H9 (cell line): Measurements from ENCODE around the gene RCC1. TPM values are rescaled to one million over a fixed set of nuclear protein-coding genes. Genes with fewer than 3 reads are reported as not detected.

Experiments used
- DNase-seq: peaks from one replicate; pipeline ENCODE4 v3.0.0-alpha.2; 2017
- H2AFZ ChIP-seq: one replicate; pipeline ENCODE4 v1.6.1; 2013; ENCODE audit warnings: mild to moderate bottlenecking, low read length, control low read depth, moderate library complexity
- H2AK5ac ChIP-seq: 2 replicates; pipeline ENCODE4 v1.6.1; 2013; ENCODE audit warnings: low read length, control low read depth, mixed read lengths; ENCODE audit not compliant: insufficient read length
- H2BK120ac ChIP-seq: one replicate; pipeline ENCODE4 v1.6.1; 2013; ENCODE audit warnings: low read depth, mild to moderate bottlenecking, low read length, control low read depth, inconsistent platforms; ENCODE audit not compliant: poor library complexity, severe bottlenecking
- H2BK12ac ChIP-seq: 2 replicates; pipeline ENCODE4 v1.6.1; 2013; ENCODE audit warnings: low read length, control low read depth, mixed read lengths, low read depth; ENCODE audit not compliant: insufficient read length
- H2BK15ac ChIP-seq: 2 replicates; pipeline ENCODE4 v1.6.1; 2013; ENCODE audit warnings: low read depth, low read length, control low read depth
- H2BK20ac ChIP-seq: one replicate; pipeline ENCODE4 v1.6.1; 2013; ENCODE audit warnings: low read depth, mild to moderate bottlenecking, low read length, control low read depth, inconsistent platforms; ENCODE audit not compliant: poor library complexity, severe bottlenecking
- H2BK5ac ChIP-seq: 2 replicates; pipeline ENCODE4 v1.6.1; 2013; ENCODE audit warnings: low read length, control low read depth, mixed read lengths; ENCODE audit not compliant: insufficient read length
- H3K14ac ChIP-seq: 2 replicates; pipeline ENCODE4 v1.6.1; 2013; ENCODE audit warnings: low read length, control low read depth; ENCODE audit not compliant: insufficient read depth
- H3K18ac ChIP-seq: 2 replicates; pipeline ENCODE4 v1.6.1; 2013; ENCODE audit warnings: low read depth, mild to moderate bottlenecking, mixed read lengths, low read length, control low read depth; ENCODE audit not compliant: insufficient read length
- H3K23ac ChIP-seq: 2 replicates; pipeline ENCODE4 v1.6.1; 2013; ENCODE audit warnings: low read length, control low read depth, mixed read lengths, low read depth; ENCODE audit not compliant: insufficient read length
- H3K23me2 ChIP-seq: 2 replicates; pipeline ENCODE4 v1.6.1; 2013; ENCODE audit warnings: low read depth, mild to moderate bottlenecking, mixed read lengths, low read length, control low read depth; ENCODE audit not compliant: insufficient read length, poor library complexity, severe bottlenecking
- H3K27ac ChIP-seq: 2 replicates; pipeline ENCODE4 v1.5.1; 2013; ENCODE audit warnings: low read length, control low read depth, mixed read lengths, low read depth; ENCODE audit not compliant: insufficient read length
- H3K27me3 ChIP-seq: 2 replicates; pipeline ENCODE4 v1.6.1; 2013; ENCODE audit warnings: low read length, control low read depth, inconsistent platforms; ENCODE audit not compliant: insufficient read depth
- H3K4ac ChIP-seq: 2 replicates; pipeline ENCODE4 v1.6.1; 2013; ENCODE audit warnings: low read depth, mild to moderate bottlenecking, control low read depth, inconsistent platforms, low read length, moderate library complexity
- H3K4me1 ChIP-seq: 2 replicates; pipeline ENCODE4 v1.6.1; 2013; ENCODE audit warnings: low read length, control low read depth, inconsistent platforms; ENCODE audit not compliant: insufficient read depth
- H3K4me2 ChIP-seq: 2 replicates; pipeline ENCODE4 v1.6.1; 2013; ENCODE audit warnings: low read length, control low read depth, mixed read lengths; ENCODE audit not compliant: insufficient read length, insufficient read depth
- H3K56ac ChIP-seq: 2 replicates; pipeline ENCODE4 v1.6.1; 2013; ENCODE audit warnings: low read depth, mild to moderate bottlenecking, mixed read lengths, low read length, control low read depth; ENCODE audit not compliant: insufficient read length
- H3K79me1 ChIP-seq: 2 replicates; pipeline ENCODE4 v1.6.1; 2013; ENCODE audit warnings: low read depth, mild to moderate bottlenecking, moderate library complexity, low read length, control low read depth, inconsistent platforms; ENCODE audit not compliant: insufficient read depth, poor library complexity, severe bottlenecking
- H3K79me2 ChIP-seq: 2 replicates; pipeline ENCODE4 v1.6.1; 2013; ENCODE audit warnings: low read length, control low read depth, inconsistent platforms; ENCODE audit not compliant: insufficient read depth
- H3K9ac ChIP-seq: 2 replicates; pipeline ENCODE4 v1.6.1; 2013; ENCODE audit warnings: low read length, control low read depth, mixed read lengths; ENCODE audit not compliant: insufficient read length; ENCODE audit errors: extremely low read depth
- H3K9me3 ChIP-seq: one replicate; pipeline ENCODE4 v1.6.1; 2013; ENCODE audit warnings: low read depth, low read length, inconsistent platforms; ENCODE audit not compliant: control insufficient read depth
- H3T11ph ChIP-seq: one replicate; pipeline ENCODE4 v1.6.1; 2013; ENCODE audit warnings: mild to moderate bottlenecking, low read length, control low read depth, inconsistent platforms
- H4K20me1 ChIP-seq: one replicate; pipeline ENCODE4 v1.6.1; 2013; ENCODE audit not compliant: control insufficient read depth, insufficient read length, insufficient read depth
- H4K5ac ChIP-seq: 2 replicates; pipeline ENCODE4 v1.6.1; 2013; ENCODE audit warnings: low read depth, mild to moderate bottlenecking, mixed read lengths, low read length, control low read depth; ENCODE audit not compliant: insufficient read length
- H4K8ac ChIP-seq: replicated peaks from 2 replicates; pipeline ENCODE4 v1.6.1; 2013; ENCODE audit warnings: low read length, control low read depth, mixed read lengths, low read depth; ENCODE audit not compliant: insufficient read length
- H4K91ac ChIP-seq: 2 replicates; pipeline ENCODE4 v1.6.1; 2013; ENCODE audit warnings: low read depth, mild to moderate bottlenecking, moderate library complexity, mixed read lengths, low read length, control low read depth; ENCODE audit not compliant: insufficient read length
- H3K27ac Mint-ChIP-seq, 3 experiments: 2 replicates in 2 of 3; 3 replicates in 1 of 3; pipeline ENCODE4 v1.8.0; 2020 to 2021; ENCODE audit warnings: mixed read lengths in 3 of 3, mild to moderate bottlenecking in 1 of 3, moderate library complexity in 1 of 3
- H3K27me3 Mint-ChIP-seq: 2 replicates; pipeline ENCODE4 v1.8.0; 2021; ENCODE audit warnings: low read depth, mild to moderate bottlenecking, moderate library complexity, mixed read lengths
- H3K36me3 Mint-ChIP-seq, 3 experiments: 2 replicates in 2 of 3; 3 replicates in 1 of 3; pipeline ENCODE4 v1.8.0; 2020 to 2021; ENCODE audit warnings: low read depth in 3 of 3, mixed read lengths in 3 of 3; ENCODE audit not compliant: insufficient read depth in 1 of 3
- H3K4me1 Mint-ChIP-seq, 2 experiments: 2 replicates each; pipeline ENCODE4 v1.8.0; 2020; ENCODE audit warnings: mixed read lengths in 2 of 2
- H3K4me3 Mint-ChIP-seq, 2 experiments: 2 replicates in 1 of 2; 3 replicates in 1 of 2; pipeline ENCODE4 v1.8.0; 2020 to 2021; ENCODE audit warnings: mild to moderate bottlenecking in 2 of 2, mixed read lengths in 2 of 2, moderate library complexity in 1 of 2
- H3K9me3 Mint-ChIP-seq, 2 experiments: 2 replicates in 1 of 2; 3 replicates in 1 of 2; pipeline ENCODE4 v1.8.0; 2020; ENCODE audit warnings: mild to moderate bottlenecking in 2 of 2, mixed read lengths in 2 of 2, moderate library complexity in 1 of 2
- CTCF ChIP-seq: fragments of 200-600 bp; sonication (generic); conservative IDR thresholded peaks from 3 replicates; pipeline ENCODE4 v1.8.0; 2021; ENCODE audit warnings: antibody characterized with exemption, mild to moderate bottlenecking
- WGBS: extraction: QIAGEN DNeasy Blood & Tissue Kit; methylation state at CpG from one replicate; pipeline ENCODE4 v1.1.7; 2013; ENCODE audit warnings: missing lambda C conversion rate, low lambda C conversion rate, mixed read lengths; ENCODE audit not compliant: insufficient read length; ENCODE audit errors: extremely low coverage; 5-methylcytosine and 5-hydroxymethylcytosine counted together
- total RNA-seq: library from RNA; stranded (reverse); gene quantifications from 2 replicates; pipeline ENCODE4 v1.2.1, GENCODE V29; 2021

The RCC1 gene
- total RNA-seq, 1 experiment from 2014 or later: 93.6 TPM

GRCh38 chr1:28579401-28579800, 73.6 kb downstream of the RCC1 start:
- no CpG with 5 or more reads among the region's 1 CpG for WGBS
- Mint-ChIP-seq H3K27me3 (0 out of 2 replicates have a peak, but pooled peaks cover 3% of the 10 kb centered on the region), H3K27ac (peak overlapping the region; percentile 10 to 82 (median 77); a peak in 5 of 7 replicates), H3K9me3 (no peaks in the 10 kb centered on the region; a peak in 1 of 5 replicates), H3K4me3 (peak overlapping the region; percentile 90 to 96), H3K4me1 (peaks cover 19 to 24% of the 10 kb centered on the region in 2 experiments), H3K36me3 (peaks cover 33 to 59% (median 45%) of the 10 kb centered on the region in 3 experiments)
- Histone ChIP-seq H4K20me1 (no peaks in the 10 kb centered on the region), H3T11ph (no peak overlapping the region), H2AFZ (no peak overlapping the region), H3K18ac (no peak overlapping the region), H3K79me1 (no peaks in the 10 kb centered on the region), H4K5ac (no peak overlapping the region), H3K9ac (peak overlapping the region; percentile 4), H3K56ac (no peak overlapping the region), H2BK120ac (no peak overlapping the region), H2BK20ac (no peak overlapping the region), H3K4ac (no peak overlapping the region), H3K27ac (no peak overlapping the region), H4K8ac (no peak overlapping the region), H3K14ac (no peak overlapping the region), H3K23me2 (peaks cover 17% of the 10 kb centered on the region), H3K23ac (no peak overlapping the region), H3K9me3 (no peaks in the 10 kb centered on the region), H2BK15ac (no peak overlapping the region), H3K4me2 (peak overlapping the region; percentile 98), H3K27me3 (no peaks in the 10 kb centered on the region), H2BK5ac (no peak overlapping the region), H3K4me1 (no peaks in the 10 kb centered on the region), H4K91ac (no peak overlapping the region), H2AK5ac (no peak overlapping the region), H3K79me2 (peaks cover 16% of the 10 kb centered on the region; the same call in 1 of the 2 replicates), H2BK12ac (no peak overlapping the region)
- no peak for DNase-seq
- TF ChIP-seq CTCF: no peak
